HG02588 (cell line): ENCODE data around the gene POMGNT1.

ENCODE experiments used
- ATAC-seq: cut with Tn5 transposase; IDR thresholded peaks from one replicate; pipeline ENCODE4 v1.9.1; 2021; ENCODE audit warnings: mild to moderate bottlenecking, moderate library complexity; ENCODE audit not compliant: unreplicated experiment

Gene POMGNT1

GRCh38 chr1:46211051-46211450 is 12.8 kb upstream of the POMGNT1 start:
- ATAC-seq, result no peak

DNA sequence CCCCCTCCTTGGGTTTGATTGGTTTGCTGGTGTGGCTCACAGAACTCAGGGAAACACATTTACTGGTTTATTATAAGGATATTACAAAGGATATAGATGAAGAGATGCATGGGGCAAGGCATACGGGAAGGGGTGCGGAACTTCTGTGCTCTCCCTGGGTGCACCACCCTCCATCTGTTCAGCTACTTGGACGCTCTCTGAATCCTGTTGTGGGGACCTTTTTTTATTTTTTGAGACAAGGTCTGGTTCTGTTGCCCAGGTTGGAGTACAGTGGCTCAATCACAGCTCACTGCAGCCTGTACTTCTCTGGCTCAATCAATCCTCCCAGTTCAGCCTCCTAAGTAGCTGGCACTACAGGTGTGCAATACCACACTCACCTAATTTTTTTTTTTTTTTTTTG is 12.3 kb upstream of the POMGNT1 start:
- ATAC-seq, result no peak

GRCh38 chr1:46206399-46206798 is 8.2 kb upstream of the POMGNT1 start:
- ATAC-seq, result no peak

DNA sequence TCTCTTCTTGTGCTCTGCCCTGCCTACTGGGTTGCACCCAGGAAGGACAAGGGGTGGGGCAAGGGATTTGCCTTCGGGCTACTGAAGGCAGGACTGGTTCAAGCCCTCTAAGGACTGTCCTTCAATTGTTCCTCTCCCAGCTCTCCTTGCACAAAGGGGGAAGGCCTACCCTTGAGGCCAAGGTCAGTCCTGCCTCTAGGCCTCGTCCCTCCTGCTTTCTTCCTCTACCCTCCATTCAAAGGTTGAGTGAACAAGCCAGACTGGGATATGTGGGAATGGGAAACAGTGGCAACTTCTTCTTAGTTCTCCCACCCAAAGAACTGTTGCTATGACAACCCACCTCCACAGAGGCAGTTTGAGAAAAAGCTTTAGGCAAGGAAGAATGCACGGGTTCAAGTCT is 7.6 kb upstream of the POMGNT1 start:
- ATAC-seq, result no peak

GRCh38 chr1:46205141-46205540 is 6.9 kb upstream of the POMGNT1 start:
- ATAC-seq, result no peak

- ATAC-seq, result no peak
These were observed 6.1 kb upstream of the POMGNT1 start for GRCh38 chr1:46204406-46204742.

DNA sequence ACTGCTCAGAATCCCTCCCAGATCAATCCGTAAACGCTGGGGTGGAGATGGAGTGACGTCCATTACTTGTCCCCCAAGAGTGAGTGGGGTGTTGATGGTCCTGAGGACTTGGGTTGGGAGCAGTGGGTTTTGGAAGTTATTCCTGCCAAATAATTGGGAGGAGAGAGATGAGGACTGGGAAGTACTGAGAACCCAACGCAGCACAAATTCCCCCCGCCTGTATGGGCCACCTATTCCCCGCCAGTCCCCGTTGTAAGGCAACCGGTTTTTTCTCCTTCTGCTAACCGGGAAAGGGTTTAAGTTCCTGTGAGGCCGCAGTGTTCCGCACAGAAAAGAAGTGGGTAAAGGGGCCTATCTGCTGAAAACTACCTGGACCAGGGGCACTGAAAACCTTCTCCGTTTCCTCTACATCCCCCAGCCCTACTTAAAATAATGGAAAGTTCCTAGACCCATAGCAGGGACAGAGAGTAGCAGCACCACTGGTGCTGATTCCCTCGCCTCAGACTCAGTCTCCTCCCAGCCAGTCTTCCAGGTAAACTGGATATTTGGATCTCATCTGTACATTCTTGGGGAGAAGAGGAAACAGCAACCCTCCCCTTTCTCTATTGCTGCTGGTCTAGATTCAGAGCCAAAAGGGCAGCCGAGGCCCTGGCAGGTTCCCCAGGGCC is 5.6 kb upstream of the POMGNT1 start:
- no peak for ATAC-seq

DNA sequence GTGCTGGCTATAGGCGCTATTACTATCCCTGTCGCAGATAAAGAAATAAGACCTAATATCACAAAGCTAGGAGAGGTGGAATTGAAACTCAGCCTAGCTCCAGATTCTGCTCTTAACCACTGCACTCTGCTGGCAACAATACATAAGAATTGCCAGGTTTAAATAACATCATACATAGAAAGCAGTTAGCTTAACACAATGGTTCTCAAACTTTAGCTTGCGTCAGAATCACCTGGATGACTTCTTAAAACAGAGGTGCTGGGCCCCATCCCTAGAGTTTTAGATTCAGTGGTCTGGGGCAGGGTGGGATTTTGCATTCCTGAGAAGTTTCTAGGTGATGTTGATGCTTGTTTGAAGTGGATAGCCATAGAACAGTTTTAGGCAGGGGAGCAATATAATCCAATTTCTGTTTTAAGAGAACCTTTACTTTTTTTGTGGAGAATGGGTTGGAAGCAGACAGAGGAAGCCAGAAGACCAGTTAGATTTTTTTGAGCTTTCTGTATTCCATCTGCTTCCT is 1.1 kb upstream of the POMGNT1 start:
- ATAC-seq, result no peak

DNA sequence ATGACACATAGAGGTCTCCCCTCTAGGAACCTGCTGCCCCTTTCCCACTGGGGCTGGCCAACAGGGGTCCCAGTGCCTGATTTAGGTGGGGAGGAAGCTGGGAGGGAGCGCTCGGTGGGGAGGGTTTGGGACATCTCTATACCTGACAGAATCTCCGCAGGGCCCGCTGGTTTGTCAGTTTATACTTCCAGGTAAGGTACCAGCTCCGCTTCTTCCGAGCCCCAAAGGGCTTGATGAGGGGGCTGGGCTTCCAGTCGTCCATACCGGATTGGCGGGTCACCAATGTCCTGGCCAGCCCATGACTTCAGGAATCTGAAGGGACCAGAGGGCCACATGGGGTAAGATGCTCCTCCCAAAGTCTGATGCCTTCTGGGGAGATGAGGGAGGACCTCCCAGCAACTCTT is 672 bp downstream of the POMGNT1 start:
- ATAC-seq, result no peak

DNA sequence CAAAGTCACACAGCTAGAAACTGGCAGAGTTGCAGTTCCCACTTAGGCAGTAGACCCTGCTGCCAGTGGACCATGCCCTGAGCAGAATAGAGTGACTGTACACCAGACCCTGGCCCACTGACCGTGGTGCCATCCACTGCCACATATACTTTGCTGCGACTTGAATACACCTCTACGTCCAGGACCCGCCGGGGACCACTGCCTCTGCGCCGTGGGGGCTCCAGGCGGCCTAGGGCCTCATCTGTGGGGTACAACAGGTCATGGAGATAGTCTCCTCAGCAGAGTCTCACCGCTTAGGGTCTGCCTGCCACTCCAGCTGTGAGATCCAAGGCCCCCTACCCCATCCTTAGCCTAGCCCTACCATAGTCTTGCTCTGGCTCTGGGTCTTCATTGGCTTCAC is 1.6 kb downstream of the POMGNT1 start:
- ATAC-seq, result no peak

GRCh38 chr1:46194641-46195193 is 3.5 kb downstream of the POMGNT1 start:
- no peak for ATAC-seq

- ATAC-seq, result no peak
These were observed 4.2 kb downstream of the POMGNT1 start for GRCh38 chr1:46193984-46194570.

DNA sequence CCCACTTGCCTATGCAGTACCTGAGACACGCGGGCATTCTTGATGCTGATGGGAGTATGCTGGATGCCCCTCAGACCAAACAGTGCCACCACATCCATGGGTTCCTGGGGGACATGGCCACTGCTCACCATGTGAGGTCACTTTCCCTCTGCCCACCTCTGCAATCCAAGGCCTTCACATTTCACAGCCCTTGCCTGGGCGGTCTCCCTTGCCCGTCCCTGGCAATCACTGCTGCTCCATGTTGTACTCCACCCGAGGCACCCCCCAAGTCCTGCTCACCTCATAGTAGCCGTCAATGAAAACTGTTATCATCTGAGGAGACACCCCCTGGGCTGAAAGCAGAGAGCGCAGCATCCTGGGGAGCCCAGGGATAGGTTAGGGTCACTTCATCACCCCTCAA is 4.9 kb downstream of the POMGNT1 start:
- ATAC-seq, result no peak

DNA sequence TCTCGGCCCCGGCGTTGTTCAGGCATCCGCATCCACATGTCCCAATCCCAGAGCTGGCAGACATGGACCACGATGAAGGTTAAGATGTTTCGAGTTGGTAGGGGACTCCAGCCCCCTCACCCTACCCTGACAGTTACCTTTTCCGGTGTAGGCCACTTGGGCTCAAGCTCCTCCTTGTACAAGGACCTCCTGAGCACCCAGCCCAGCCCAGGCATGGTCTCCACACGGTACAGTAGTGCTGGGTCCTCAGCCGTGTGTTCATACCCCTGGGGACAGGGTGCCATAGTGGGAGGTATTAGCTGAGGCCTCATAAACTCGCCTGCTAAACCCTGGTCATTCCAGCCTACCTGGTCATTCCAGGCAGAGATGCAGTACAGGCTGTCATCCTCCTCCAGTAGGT is 6.1 kb downstream of the POMGNT1 start:
- ATAC-seq, result no peak

DNA sequence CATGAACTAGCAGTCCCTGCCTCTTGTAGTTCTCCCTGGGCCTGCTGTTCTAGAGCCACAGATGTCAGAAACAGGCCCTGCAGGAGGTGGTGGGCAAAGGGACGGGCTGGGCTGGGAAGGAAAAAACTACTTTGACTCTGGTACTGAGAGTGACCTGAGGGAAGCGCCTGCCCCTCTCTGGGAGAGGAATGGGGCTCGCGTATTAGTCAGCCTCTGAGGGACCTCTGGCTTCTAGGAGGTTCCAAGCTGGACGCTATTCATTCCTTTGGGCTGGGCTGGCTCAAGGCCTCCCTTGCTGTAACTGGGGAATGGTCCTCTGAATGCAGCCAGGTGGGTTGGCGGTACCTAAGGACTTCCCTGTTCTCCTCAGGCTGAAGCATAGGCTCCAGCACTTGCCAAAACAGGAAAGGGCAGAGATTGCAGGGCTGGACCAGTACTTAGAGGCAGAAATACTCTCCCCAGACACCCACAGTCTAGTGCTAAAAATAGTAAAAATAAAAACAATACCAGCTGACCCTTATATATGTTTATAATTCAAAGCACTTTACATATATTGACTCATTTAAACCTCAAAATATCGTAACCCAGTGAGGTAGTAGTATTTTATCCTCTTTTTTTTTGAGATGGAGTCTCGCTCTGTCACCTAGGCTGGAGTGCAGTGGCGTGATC is 7.1 kb downstream of the POMGNT1 start:
- ATAC-seq, result no peak

GRCh38 chr1:46190539-46190938 is 7.7 kb downstream of the POMGNT1 start:
- ATAC-seq, result no peak

GRCh38 chr1:46188295-46189030 is 9.8 kb downstream of the POMGNT1 start:
- ATAC-seq, result no peak

DNA sequence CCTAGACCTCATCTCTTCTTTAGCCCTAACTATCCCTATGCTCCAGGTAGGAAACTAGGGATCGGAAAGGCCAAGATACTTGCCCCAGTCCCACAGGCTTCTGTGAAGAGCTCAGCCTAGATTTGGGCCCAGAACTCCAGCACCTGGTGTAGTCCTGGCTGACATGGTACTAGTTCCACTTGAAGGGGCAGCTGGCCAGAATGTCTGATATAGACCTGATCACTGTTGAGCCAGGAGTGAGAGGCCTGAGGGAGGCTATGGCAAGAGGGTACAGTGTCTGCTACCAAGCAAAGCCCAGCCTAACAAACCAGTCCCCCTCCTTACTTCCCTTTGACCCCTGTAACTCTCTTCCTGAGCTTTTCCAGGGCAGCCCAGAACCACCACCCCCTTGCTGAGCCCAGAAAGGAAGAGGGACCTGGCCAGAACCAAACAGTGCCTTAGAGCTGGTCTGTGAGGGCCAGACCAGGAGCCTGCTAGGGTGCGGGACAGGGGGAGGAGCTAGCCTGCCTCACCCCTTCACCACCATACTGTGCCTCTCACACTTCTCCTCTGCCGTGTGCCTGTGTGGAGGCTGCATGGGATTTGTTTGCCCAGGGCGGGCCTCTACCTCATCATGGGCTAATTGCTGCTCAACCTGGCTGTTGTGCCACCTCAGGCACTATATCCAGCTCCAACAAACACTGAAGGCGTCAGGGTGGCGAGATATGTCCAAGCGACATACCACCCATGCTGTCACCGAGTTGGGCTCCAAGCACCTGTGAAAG is 10.9 kb downstream of the POMGNT1 start:
- ATAC-seq, result no peak

GRCh38 chr1:46186076-46186475 is 12.2 kb downstream of the POMGNT1 start:
- ATAC-seq, result no peak

- ATAC-seq, result no peak
These were observed 13.1 kb downstream of the POMGNT1 start for GRCh38 chr1:46184920-46185658.
